Measurements from ENCODE around the gene ADGRB2.

Gene ADGRB2

GRCh38 chr1:31694069-31694963 lies 69.8 kb downstream of the ADGRB2 start:
- TF ChIP-seq CTCF (IDR thresholded peaks at IDR 0.05): no peak
- Histone ChIP-seq H3K9ac (no peak overlapping the region), H3K4me1 (no peaks in the 10 kb centered on the region), H3K79me2 (no peaks in the 10 kb centered on the region), H3K27me3 (ENCODE audit: control insufficient read depth, insufficient read depth, low read length) (no peaks in the 10 kb centered on the region), H3K36me3 (ENCODE audit: control insufficient read depth, insufficient read depth, low read length) (no peaks in the 10 kb centered on the region), H3K4me2 (ENCODE audit: low read length) (no peak overlapping the region), H2AFZ (no peak overlapping the region), H3K9me3 (ENCODE audit: control insufficient read depth, low read length) (no peaks in the 10 kb centered on the region), H3K27ac (no peak overlapping the region), H3K4me3 (ENCODE audit: low read depth, low read length) (no peak overlapping the region)

GRCh38 chr1:31693231-31693630 lies 70.9 kb downstream of the ADGRB2 start:
- Histone ChIP-seq H3K9ac (no peak overlapping the region), H2AFZ (no peak overlapping the region), H3K27me3 (ENCODE audit: control insufficient read depth, insufficient read depth, low read length) (no peaks in the 10 kb centered on the region), H3K4me1 (no peaks in the 10 kb centered on the region), H3K27ac (no peak overlapping the region), H3K4me3 (ENCODE audit: low read depth, low read length) (no peak overlapping the region), H3K36me3 (ENCODE audit: control insufficient read depth, insufficient read depth, low read length) (no peaks in the 10 kb centered on the region), H3K4me2 (ENCODE audit: low read length) (no peak overlapping the region), H3K9me3 (ENCODE audit: control insufficient read depth, low read length) (no peaks in the 10 kb centered on the region), H3K79me2 (no peaks in the 10 kb centered on the region)
- TF ChIP-seq CTCF (IDR thresholded peaks at IDR 0.05): no peak

- H3K4me2 ChIP-seq (ENCODE audit: low read length): no peak overlapping the region
- TF ChIP-seq CTCF (IDR thresholded peaks at IDR 0.05): no peak
- no peaks in the 10 kb centered on the region for H3K36me3 ChIP-seq (ENCODE audit: control insufficient read depth, insufficient read depth, low read length)
- H3K27ac ChIP-seq: no peak overlapping the region
- H2AFZ ChIP-seq: no peak overlapping the region
- no peaks in the 10 kb centered on the region for H3K4me1 ChIP-seq
- no peak overlapping the region for H3K9ac ChIP-seq
- no peaks in the 10 kb centered on the region for H3K27me3 ChIP-seq (ENCODE audit: control insufficient read depth, insufficient read depth, low read length)
- no peak overlapping the region for H3K4me3 ChIP-seq (ENCODE audit: low read depth, low read length)
- H3K79me2 ChIP-seq: no peaks in the 10 kb centered on the region
- H3K9me3 ChIP-seq (ENCODE audit: control insufficient read depth, low read length): no peaks in the 10 kb centered on the region
Measured at GRCh38 chr1:31691951-31692350, 72.2 kb downstream of the ADGRB2 start.

GRCh38 chr1:31691446-31691845 lies 72.7 kb downstream of the ADGRB2 start:
- Histone ChIP-seq H2AFZ (no peak overlapping the region), H3K9ac (no peak overlapping the region), H3K27me3 (ENCODE audit: control insufficient read depth, insufficient read depth, low read length) (no peaks in the 10 kb centered on the region), H3K36me3 (ENCODE audit: control insufficient read depth, insufficient read depth, low read length) (no peaks in the 10 kb centered on the region), H3K4me1 (no peaks in the 10 kb centered on the region), H3K4me3 (ENCODE audit: low read depth, low read length) (no peak overlapping the region), H3K4me2 (ENCODE audit: low read length) (no peak overlapping the region), H3K27ac (no peak overlapping the region), H3K9me3 (ENCODE audit: control insufficient read depth, low read length) (no peaks in the 10 kb centered on the region), H3K79me2 (no peaks in the 10 kb centered on the region)
- no peak for TF ChIP-seq CTCF (IDR thresholded peaks at IDR 0.05)

- no peak for TF ChIP-seq CTCF (IDR thresholded peaks at IDR 0.05)
- H3K4me1 ChIP-seq: no peaks in the 10 kb centered on the region
- no peak overlapping the region for H3K27ac ChIP-seq
- no peak overlapping the region for H3K4me3 ChIP-seq (ENCODE audit: low read depth, low read length)
- H3K27me3 ChIP-seq (ENCODE audit: control insufficient read depth, insufficient read depth, low read length): no peaks in the 10 kb centered on the region
- no peak overlapping the region for H3K9ac ChIP-seq
- no peak overlapping the region for H2AFZ ChIP-seq
- no peaks in the 10 kb centered on the region for H3K79me2 ChIP-seq
- no peak overlapping the region for H3K4me2 ChIP-seq (ENCODE audit: low read length)
- H3K9me3 ChIP-seq (ENCODE audit: control insufficient read depth, low read length): no peaks in the 10 kb centered on the region
- no peaks in the 10 kb centered on the region for H3K36me3 ChIP-seq (ENCODE audit: control insufficient read depth, insufficient read depth, low read length)
Measured at GRCh38 chr1:31690921-31691320, 73.2 kb downstream of the ADGRB2 start.

Data from parathyroid adenoma (tissue), 2 donors.